Lower lobe of right lung (tissue), 2 donors: ENCODE measurements around the gene NDUFB7. TPM values are rescaled to one million over a fixed set of nuclear protein-coding genes. Genes with fewer than 3 reads are reported as not detected.
"Not testable (repeated sequence)": the region's sequence is repeated elsewhere in the genome, so short reads cannot be mapped to it uniquely, and the experiment has no call there.

Experiments used
- ATAC-seq, 2 donors: fragments of 200-7000 bp; cut with Tn5 transposase; one replicate each; pipeline ENCODE4 v1.9.1; 2020 to 2022; ENCODE audit warnings: mild to moderate bottlenecking in 2 of 2, moderate library complexity in 2 of 2
- DNase-seq: peaks from one replicate; pipeline ENCODE4 v3.0.0-alpha.2; 2020
- H3K27ac ChIP-seq: fragments of 200-600 bp; one replicate; pipeline ENCODE4 v1.8.0; 2022
- H3K27me3 ChIP-seq: fragments of 200-600 bp; one replicate; pipeline ENCODE4 v1.8.0; 2022; ENCODE audit warnings: low read depth
- H3K36me3 ChIP-seq: fragments of 200-600 bp; one replicate; pipeline ENCODE4 v1.8.0; 2022; ENCODE audit warnings: mild to moderate bottlenecking
- H3K4me1 ChIP-seq: fragments of 200-600 bp; one replicate; pipeline ENCODE4 v1.8.0; 2022
- H3K4me3 ChIP-seq: fragments of 200-600 bp; one replicate; pipeline ENCODE4 v1.8.0; 2022; ENCODE audit warnings: mild to moderate bottlenecking
- H3K9me3 ChIP-seq: fragments of 200-600 bp; one replicate; pipeline ENCODE4 v1.8.0; 2022
- CTCF ChIP-seq: fragments of 200-600 bp; IDR thresholded peaks from one replicate; pipeline ENCODE4 v1.8.0; 2022; ENCODE audit warnings: antibody characterized with exemption, mild to moderate bottlenecking
- intact Hi-C: fragments of 100-400 bp; cut with DNase I; formaldehyde crosslinking; loops from one replicate; pipeline ENCODE4 v1.11.0; 2022
- long read RNA-seq: library from polyadenylated mRNA; unstranded; transcript quantifications from one replicate; pipeline ENCODE4 v2.0.0, GENCODE V29; 2021
- total RNA-seq: library from RNA; stranded (reverse); fragmentation: NEBNext Ultra II Directional; extraction: Animal tissue kit (Norgen Biotek cat#: 25700); gene quantifications from one replicate; pipeline ENCODE4 v1.2.1, GENCODE V29; 2021
- donor health status: DM: no; HTN: yes; CAD: no; lungs with severe emphysema.

The NDUFB7 gene
- 121 TPM for total RNA-seq
- long read RNA-seq, transcript NDUFB7-201 (3 exons, 531 nt), result major isoform, 75 of 77 reads
- long read RNA-seq, partial matches to known transcripts, result 1 of 77 reads
- long read RNA-seq, other reads (novel, unspliced or antisense), result 1 of 77 reads

GRCh38 chr19:14571695-14572490 is at the start of gene NDUFB7:
TSS of gene NDUFB7 (minus strand) at chr19:14572066. CDS start at chr19:14572000, 66 bp downstream.
- H3K36me3 ChIP-seq, result peaks cover 6% of the 10 kb centered on the region
- no peaks in the 10 kb centered on the region for H3K9me3 ChIP-seq
- DNase-seq, result peak; percentile 94
- peak; percentile 72 for TF ChIP-seq CTCF
- peak within 1 kb of the TSS; percentile 86 for H3K27ac ChIP-seq
- H3K4me3 ChIP-seq, result peak within 1 kb of the TSS; percentile 95
- H3K4me1 ChIP-seq, result peaks cover 29% of the 10 kb centered on the region
- intact Hi-C loops, result no loop called here
- no peaks in the 10 kb centered on the region for H3K27me3 ChIP-seq
- ATAC-seq, result peak; percentile 96 to 99

- ATAC-seq (no peak), DNase-seq (no peak)
- Histone ChIP-seq H3K36me3 (no peaks in the 10 kb centered on the region), H3K4me1 (no peaks in the 10 kb centered on the region), H3K4me3 (no peak overlapping the region), H3K27ac (no peak overlapping the region), H3K27me3 (no peaks in the 10 kb centered on the region), H3K9me3 (peaks cover 14% of the 10 kb centered on the region)
- TF ChIP-seq CTCF, result no peak
- intact Hi-C loops, result no loop called here
Observed at GRCh38 chr19:14619404-14619803, 47.5 kb upstream of the NDUFB7 start.

- no peaks in the 10 kb centered on the region for H3K27me3 ChIP-seq
- DNase-seq (no peak), ATAC-seq (peak; percentile 65 to 70)
- no peak for TF ChIP-seq CTCF
- no peak overlapping the region for H3K4me3 ChIP-seq
- peaks cover 14% of the 10 kb centered on the region for H3K9me3 ChIP-seq
- no peaks in the 10 kb centered on the region for H3K4me1 ChIP-seq
- H3K27ac ChIP-seq, result no peak overlapping the region
- intact Hi-C loops, result no loop called here
- no peaks in the 10 kb centered on the region for H3K36me3 ChIP-seq
Observed at GRCh38 chr19:14616407-14616806, 44.5 kb upstream of the NDUFB7 start.

GRCh38 chr19:14615623-14616022 is 43.8 kb upstream of the NDUFB7 start:
- ATAC-seq, result no peak
- no peak for DNase-seq
- TF ChIP-seq CTCF, result no peak

GRCh38 chr19:14614099-14614412 is 42.2 kb upstream of the NDUFB7 start:
- Histone ChIP-seq H3K9me3 (peaks cover 4% of the 10 kb centered on the region), H3K27ac (no peak overlapping the region), H3K4me1 (no peaks in the 10 kb centered on the region), H3K27me3 (no peaks in the 10 kb centered on the region), H3K4me3 (no peak overlapping the region), H3K36me3 (no peaks in the 10 kb centered on the region)
- no peak for TF ChIP-seq CTCF
- DNase-seq (peak; percentile 63), ATAC-seq (peak; percentile 64 to 73)
- intact Hi-C loops, result no loop called here

More at GRCh38 chr19:14615623-14616022, 43.8 kb upstream of the NDUFB7 start:
- Histone ChIP-seq H3K4me3 (no peak overlapping the region), H3K36me3 (no peaks in the 10 kb centered on the region), H3K27me3 (no peaks in the 10 kb centered on the region), H3K4me1 (no peaks in the 10 kb centered on the region), H3K27ac (no peak overlapping the region), H3K9me3 (peaks cover 14% of the 10 kb centered on the region)
- intact Hi-C loops, result no loop called here

GRCh38 chr19:14613399-14614098 is 41.7 kb upstream of the NDUFB7 start:
- DNase-seq, H3K4me1 ChIP-seq, intact Hi-C loops, H3K4me3 ChIP-seq, H3K9me3 ChIP-seq, H3K27me3 ChIP-seq, ATAC-seq, H3K27ac ChIP-seq, H3K36me3 ChIP-seq: not testable (repeated sequence)
